Measurements from ENCODE around the gene ALDH1A2.

Gene ALDH1A2

DNA sequence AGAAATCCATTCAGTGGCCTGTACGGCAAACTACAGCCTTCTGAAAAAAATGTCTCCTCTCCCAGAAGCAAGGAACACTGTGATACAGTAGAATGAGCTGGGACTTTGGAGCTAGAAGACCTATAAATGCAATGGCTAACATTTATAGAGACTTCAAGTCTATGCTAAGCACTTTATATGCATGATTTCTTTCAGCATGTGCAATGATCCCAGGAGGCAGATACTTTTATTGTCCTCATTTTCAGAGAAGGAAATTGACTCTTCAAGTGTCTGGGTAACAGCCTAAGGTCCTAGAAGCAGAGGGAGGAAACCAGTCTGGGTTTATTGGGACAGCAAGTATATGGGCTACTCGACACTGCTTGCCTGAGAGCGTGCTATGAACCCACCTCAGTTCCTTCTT is 140.9 kb downstream of the ALDH1A2 start:
- no peak for DNase-seq (ENCODE audit: low spot score in 2 of 2)
- no peaks in the 10 kb centered on the region for H3K4me1 ChIP-seq
- in situ Hi-C loops (cut with MboI; ENCODE audit: low sequenced_read_pairs) = no loop called here
- H3K9me3 ChIP-seq = no peaks in the 10 kb centered on the region
- H3K4me3 ChIP-seq = no peak overlapping the region
- H3K36me3 ChIP-seq (replicated peaks) = no peaks in the 10 kb centered on the region
- H3K27me3 ChIP-seq (ENCODE audit: low read depth) = no peaks in the 10 kb centered on the region

DNA sequence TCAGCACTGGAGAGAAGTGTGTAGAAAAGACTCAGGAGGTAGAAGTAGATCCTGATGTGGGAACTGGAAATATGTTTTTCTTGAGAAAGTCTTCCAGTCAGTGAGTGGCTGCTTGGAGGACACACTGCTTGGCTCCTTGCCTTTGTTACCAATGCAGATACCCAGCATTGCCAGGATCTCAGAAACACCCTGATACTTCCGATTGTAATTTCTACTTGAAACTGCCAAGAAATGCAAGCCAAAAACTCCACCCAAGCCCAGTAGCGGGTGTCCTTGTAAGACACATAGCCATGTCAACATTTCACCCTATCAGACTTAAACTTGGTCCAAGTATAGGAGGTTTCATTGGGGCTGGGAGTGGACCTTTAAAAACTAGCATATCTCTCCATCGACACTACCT is 141.8 kb downstream of the ALDH1A2 start:
- Histone ChIP-seq H3K9me3 (no peaks in the 10 kb centered on the region), H3K4me1 (no peaks in the 10 kb centered on the region), H3K4me3 (no peak overlapping the region), H3K36me3 (replicated peaks) (no peaks in the 10 kb centered on the region), H3K27me3 (ENCODE audit: low read depth) (no peaks in the 10 kb centered on the region)
- DNase-seq (ENCODE audit: low spot score in 2 of 2) = no peak
- in situ Hi-C loops (cut with MboI; ENCODE audit: low sequenced_read_pairs) = no loop called here

DNA sequence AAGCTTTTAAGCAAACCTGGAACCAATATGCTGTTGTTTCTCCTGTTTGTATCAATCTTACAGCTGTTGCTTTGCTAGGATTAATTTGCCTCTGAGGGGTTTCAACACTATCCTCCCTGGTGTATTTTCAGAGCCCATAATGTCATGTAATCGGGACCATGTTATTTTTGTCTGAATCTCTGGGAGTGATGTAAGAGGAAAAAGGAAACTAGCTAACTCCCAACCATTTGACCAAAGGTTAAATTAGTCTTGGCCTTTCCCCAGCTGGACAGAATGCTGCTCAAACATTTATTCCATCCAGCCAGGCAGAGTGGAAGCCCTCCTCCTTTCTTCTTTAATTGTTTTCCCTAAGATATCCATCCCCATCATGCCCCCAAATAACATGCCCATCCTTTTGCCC is 142.2 kb downstream of the ALDH1A2 start:
- in situ Hi-C loops (cut with MboI; ENCODE audit: low sequenced_read_pairs) = no loop called here
- DNase-seq (ENCODE audit: low spot score in 2 of 2) = no peak
- Histone ChIP-seq H3K9me3 (no peaks in the 10 kb centered on the region), H3K4me1 (no peaks in the 10 kb centered on the region), H3K27me3 (ENCODE audit: low read depth) (no peaks in the 10 kb centered on the region), H3K4me3 (no peak overlapping the region), H3K36me3 (replicated peaks) (no peaks in the 10 kb centered on the region)

DNA sequence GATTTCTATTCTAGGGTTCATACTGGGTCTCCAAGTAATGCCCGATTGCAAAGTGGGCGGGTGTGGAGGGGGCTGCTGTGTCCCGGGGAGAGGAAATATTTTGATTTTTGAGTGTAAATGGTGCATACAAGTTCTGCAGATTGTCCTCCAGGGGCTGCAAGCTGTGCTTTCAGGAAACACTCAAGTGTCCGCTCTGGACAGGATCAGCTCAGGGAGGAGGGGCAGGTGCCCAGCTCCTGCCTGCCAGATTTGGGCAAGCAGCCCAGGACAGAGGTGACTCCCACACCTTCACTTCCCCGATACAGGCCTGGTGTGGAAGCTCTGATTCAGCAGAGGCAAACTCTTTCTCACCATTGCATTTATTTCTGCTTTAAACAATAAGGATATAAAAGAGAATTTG is 142.7 kb downstream of the ALDH1A2 start:
- Histone ChIP-seq H3K9me3 (no peaks in the 10 kb centered on the region), H3K4me1 (no peaks in the 10 kb centered on the region), H3K4me3 (no peak overlapping the region), H3K36me3 (replicated peaks) (no peaks in the 10 kb centered on the region), H3K27me3 (ENCODE audit: low read depth) (no peaks in the 10 kb centered on the region)
- in situ Hi-C loops (cut with MboI; ENCODE audit: low sequenced_read_pairs) = no loop called here
- DNase-seq (ENCODE audit: low spot score in 2 of 2) = no peak

DNA sequence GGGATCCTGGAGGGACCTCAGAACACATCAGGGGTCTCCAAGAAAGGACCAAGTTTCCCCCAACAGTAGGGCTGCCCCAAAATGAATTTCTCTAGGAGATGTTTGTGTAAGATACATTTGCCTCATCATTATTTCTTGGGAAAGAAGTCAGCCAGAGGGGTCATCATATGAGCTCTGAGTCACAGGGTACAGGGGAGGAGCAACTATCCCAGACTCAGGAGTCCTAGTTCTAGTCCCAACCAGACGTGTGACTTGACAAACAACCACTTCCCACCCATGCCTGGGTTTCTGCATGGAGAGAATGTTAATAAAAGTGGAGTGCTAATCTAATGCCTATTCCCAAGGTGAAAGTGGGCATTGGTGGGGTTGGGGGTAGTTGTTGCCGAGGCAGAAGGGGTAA is 144.1 kb downstream of the ALDH1A2 start:
- H3K27me3 ChIP-seq (ENCODE audit: low read depth) = no peaks in the 10 kb centered on the region
- no peak overlapping the region for H3K4me3 ChIP-seq
- no peaks in the 10 kb centered on the region for H3K36me3 ChIP-seq (replicated peaks)
- no peaks in the 10 kb centered on the region for H3K4me1 ChIP-seq
- DNase-seq (ENCODE audit: low spot score in 2 of 2) = no peak
- no peaks in the 10 kb centered on the region for H3K9me3 ChIP-seq
- in situ Hi-C loops (cut with MboI; ENCODE audit: low sequenced_read_pairs) = no loop called here

DNA sequence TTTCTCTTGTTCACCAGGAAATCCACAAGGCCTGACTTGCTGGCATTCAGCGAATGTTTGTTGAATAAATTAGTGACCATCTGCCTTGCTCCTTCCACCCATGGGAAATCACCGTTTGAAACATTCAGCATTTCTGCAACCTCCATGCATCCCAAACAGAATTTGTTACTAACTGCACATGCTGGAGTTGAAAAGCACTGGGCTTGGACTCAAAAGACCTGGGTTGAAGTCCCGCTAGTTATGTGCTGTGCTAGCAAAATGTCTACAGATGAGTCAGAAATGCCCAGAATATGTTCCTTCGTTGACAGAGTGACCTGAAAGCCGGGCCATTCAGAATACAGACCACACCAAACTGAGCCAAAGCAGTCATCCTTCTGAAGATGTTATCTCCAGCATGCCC is 144.6 kb downstream of the ALDH1A2 start:
- no peak overlapping the region for H3K4me3 ChIP-seq
- H3K9me3 ChIP-seq = no peaks in the 10 kb centered on the region
- in situ Hi-C loops (cut with MboI; ENCODE audit: low sequenced_read_pairs) = no loop called here
- H3K36me3 ChIP-seq (replicated peaks) = no peaks in the 10 kb centered on the region
- no peaks in the 10 kb centered on the region for H3K27me3 ChIP-seq (ENCODE audit: low read depth)
- no peaks in the 10 kb centered on the region for H3K4me1 ChIP-seq
- DNase-seq (ENCODE audit: low spot score in 2 of 2) = no peak

DNA sequence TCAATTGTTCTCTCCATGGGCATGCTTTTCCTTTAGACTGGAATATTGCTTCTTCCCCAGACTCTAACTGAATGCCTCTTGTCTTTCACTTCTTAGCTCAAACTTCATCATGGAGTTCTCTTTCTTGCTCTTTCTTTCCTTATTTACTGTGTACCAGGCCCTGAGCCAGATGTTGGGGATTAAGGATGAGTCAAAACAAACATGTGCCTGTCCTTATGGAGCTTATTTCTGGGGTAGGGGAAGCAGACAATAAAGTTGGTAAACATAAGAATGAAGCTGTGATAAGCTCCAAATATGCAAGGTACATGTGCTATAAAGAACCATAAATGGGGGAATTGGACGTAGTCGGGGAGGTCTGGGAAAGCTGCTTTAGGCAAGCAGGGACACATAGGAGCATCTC is 145.8 kb downstream of the ALDH1A2 start:
- Histone ChIP-seq H3K4me3 (no peak overlapping the region), H3K4me1 (no peaks in the 10 kb centered on the region), H3K27me3 (ENCODE audit: low read depth) (no peaks in the 10 kb centered on the region), H3K36me3 (replicated peaks) (no peaks in the 10 kb centered on the region), H3K9me3 (no peaks in the 10 kb centered on the region)
- in situ Hi-C loops (cut with MboI; ENCODE audit: low sequenced_read_pairs) = no loop called here
- DNase-seq (ENCODE audit: low spot score in 2 of 2) = no peak

DNA sequence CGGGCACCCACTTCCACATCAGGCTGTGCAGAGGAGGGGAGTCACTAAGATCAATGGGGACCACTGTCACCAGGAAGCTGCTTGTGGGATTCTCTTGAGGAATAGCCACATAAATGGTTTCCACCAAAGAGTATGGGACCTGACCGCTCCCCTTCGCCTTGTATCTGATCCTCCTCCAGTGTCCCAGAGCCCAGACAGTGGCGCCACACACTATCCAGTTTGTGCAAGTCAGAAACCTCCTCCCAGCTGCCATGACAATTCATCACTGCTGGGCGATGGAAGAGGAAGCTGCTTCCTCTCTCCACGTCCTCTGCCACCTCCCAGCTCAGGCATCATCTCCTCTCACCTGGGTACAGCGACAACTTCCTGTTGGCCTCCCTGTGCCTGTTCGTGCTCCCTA is 147.5 kb downstream of the ALDH1A2 start:
- DNase-seq (ENCODE audit: low spot score in 2 of 2) = no peak
- Histone ChIP-seq H3K27me3 (ENCODE audit: low read depth) (no peaks in the 10 kb centered on the region), H3K4me1 (no peaks in the 10 kb centered on the region), H3K4me3 (no peak overlapping the region), H3K36me3 (replicated peaks) (no peaks in the 10 kb centered on the region), H3K9me3 (no peaks in the 10 kb centered on the region)
- in situ Hi-C loops (cut with MboI; ENCODE audit: low sequenced_read_pairs) = no loop called here

DNA sequence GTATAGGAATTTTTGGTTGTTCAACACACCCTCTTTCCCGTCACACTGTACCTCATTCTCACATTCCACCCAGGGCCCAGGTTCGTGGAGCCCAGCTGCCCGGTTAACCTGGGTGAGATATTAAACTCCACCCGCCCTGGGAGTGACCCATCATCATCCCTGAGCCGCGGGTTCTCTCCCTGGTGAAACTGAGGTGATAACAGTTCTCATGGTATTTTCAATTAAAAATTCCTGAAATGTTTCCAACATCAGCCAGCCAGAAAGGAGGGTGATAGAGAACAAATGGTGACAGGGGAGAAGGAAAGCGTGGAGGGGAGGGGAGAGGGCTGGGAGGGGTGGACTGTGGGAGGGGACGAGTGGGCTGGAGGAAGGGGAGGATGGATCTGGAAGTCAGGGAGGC is 148.8 kb downstream of the ALDH1A2 start:
- H3K36me3 ChIP-seq (replicated peaks) = no peaks in the 10 kb centered on the region
- H3K27me3 ChIP-seq (ENCODE audit: low read depth) = no peaks in the 10 kb centered on the region
- H3K9me3 ChIP-seq = no peaks in the 10 kb centered on the region
- no peak for DNase-seq (ENCODE audit: low spot score in 2 of 2)
- H3K4me1 ChIP-seq = no peaks in the 10 kb centered on the region
- no peak overlapping the region for H3K4me3 ChIP-seq
- in situ Hi-C loops (cut with MboI; ENCODE audit: low sequenced_read_pairs) = no loop called here

DNA sequence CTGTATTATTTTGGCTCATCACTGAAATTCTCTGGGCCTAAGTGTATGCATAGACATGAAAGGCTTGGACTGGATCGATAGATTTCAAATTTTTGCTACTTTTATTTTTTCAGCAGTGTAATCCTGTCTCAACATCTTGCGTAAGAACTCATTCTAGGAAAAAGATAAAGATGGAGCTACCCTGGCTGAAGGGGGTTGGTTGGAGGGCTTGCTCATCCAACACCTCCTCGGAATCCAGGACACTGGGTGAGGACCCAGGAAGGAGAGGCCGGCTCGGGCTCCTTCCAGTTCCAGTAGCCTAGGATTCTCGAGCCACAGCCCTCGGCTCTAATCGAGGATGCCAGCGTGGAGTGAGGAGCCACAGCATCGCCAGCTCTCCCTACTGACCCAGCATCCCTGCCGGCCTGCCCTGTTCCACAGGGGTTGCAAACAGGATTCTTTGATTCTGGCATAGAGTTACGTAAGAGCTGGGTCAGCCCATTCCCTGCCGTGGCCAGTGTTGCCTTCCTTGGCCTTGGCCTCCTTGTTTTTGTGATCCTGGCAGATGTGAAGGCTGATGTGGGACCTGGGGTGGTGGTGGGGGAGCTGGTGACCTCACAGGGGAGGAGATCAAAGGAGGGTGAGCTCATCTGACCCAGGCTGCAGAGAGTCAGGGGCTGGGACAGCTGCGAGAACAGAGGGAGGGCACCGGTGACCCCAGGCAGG is 149.5 kb downstream of the ALDH1A2 start:
- no peaks in the 10 kb centered on the region for H3K4me1 ChIP-seq
- in situ Hi-C loops (cut with MboI; ENCODE audit: low sequenced_read_pairs) = no loop called here
- H3K36me3 ChIP-seq (replicated peaks) = no peaks in the 10 kb centered on the region
- H3K4me3 ChIP-seq = no peak overlapping the region
- H3K27me3 ChIP-seq (ENCODE audit: low read depth) = no peaks in the 10 kb centered on the region
- DNase-seq (ENCODE audit: low spot score in 2 of 2) = no peak
- H3K9me3 ChIP-seq = no peaks in the 10 kb centered on the region

DNA sequence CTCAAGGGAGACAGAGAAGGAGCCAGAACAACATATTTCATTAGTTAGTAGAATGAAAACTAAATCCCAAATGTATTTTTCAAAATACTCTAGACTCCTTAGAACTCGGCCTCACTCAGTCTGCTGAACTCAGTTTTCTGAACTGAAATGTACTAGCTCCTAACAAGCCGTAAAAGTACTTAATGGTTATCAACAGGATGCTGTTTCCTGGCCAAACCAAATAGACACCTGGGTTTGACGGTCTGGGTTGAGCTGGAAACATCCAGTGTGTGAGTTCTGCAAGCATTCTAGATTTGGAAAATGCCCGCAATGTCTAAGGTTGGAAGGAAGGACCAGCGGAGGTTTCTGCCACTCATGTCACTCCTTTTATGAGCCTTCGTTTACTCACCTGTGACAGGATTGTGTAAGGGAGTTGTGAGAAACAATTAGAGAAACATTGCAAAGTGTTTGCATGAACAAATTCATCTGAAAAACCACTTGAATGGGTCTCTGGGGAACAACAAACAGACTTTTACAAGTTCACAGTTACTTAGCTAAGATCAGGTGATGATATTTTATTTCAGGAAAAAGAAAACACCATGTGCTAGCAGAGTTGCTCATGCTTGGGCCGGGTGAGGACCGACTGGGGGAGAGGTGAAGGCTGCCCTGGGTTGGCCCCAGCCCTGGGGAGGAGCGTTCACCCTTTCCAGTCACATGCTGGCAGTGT is 151.0 kb downstream of the ALDH1A2 start:
- H3K36me3 ChIP-seq (replicated peaks) = no peaks in the 10 kb centered on the region
- no peaks in the 10 kb centered on the region for H3K27me3 ChIP-seq (ENCODE audit: low read depth)
- no peak overlapping the region for H3K4me3 ChIP-seq
- DNase-seq (ENCODE audit: low spot score in 2 of 2) = no peak
- no peaks in the 10 kb centered on the region for H3K4me1 ChIP-seq
- in situ Hi-C loops (cut with MboI; ENCODE audit: low sequenced_read_pairs) = no loop called here
- H3K9me3 ChIP-seq = no peaks in the 10 kb centered on the region

DNA sequence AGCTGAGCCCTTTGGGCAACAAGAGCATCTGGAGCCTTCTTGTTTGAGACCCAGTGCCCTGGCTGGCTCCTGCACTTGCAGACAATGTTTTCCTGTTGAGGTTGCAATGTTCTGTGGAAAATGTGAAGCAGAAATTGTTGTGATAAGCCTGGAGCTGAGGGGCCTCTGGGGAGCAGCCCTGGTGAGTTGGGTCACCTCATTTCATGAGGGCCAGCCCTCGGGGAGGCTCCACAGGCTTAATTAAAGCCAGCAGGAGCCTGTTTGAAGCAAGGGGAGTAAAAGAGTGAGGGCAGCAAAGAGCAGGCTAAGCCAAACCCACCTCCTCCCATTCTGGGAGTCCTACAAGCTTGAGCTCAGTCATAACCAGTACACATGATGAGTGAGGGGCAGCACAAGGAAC is 154.3 kb downstream of the ALDH1A2 start:
- Histone ChIP-seq H3K36me3 (replicated peaks) (no peaks in the 10 kb centered on the region), H3K4me1 (no peaks in the 10 kb centered on the region), H3K9me3 (no peaks in the 10 kb centered on the region), H3K27me3 (ENCODE audit: low read depth) (no peaks in the 10 kb centered on the region; the same call in 1 of the 2 replicates), H3K4me3 (no peak overlapping the region)
- in situ Hi-C loops (cut with MboI; ENCODE audit: low sequenced_read_pairs) = no loop called here
- no peak for DNase-seq (ENCODE audit: low spot score in 2 of 2)

DNA sequence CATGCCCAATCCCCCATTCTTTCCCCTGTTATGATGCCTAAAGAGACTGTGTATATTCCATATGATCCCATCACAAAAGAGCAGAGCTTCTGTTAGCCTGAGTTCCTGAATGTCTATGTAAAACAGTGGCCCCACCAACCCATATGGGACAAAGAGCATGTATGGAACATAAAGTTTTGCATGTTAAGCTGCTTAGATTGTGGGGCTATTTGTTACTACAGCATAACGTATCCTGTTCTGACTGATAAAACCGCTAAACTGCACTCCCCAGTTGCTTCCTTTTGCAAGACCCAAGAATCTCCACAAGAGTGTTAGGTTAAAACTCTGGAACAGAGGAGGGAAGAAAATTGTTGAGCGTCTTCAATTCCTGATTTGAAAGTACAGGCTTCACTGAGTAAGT is 154.8 kb downstream of the ALDH1A2 start:
- no peaks in the 10 kb centered on the region for H3K4me1 ChIP-seq
- H3K9me3 ChIP-seq = no peaks in the 10 kb centered on the region
- no peaks in the 10 kb centered on the region for H3K36me3 ChIP-seq (replicated peaks)
- in situ Hi-C loops (cut with MboI; ENCODE audit: low sequenced_read_pairs) = no loop called here
- H3K27me3 ChIP-seq (ENCODE audit: low read depth) = no peaks in the 10 kb centered on the region; the same call in 1 of the 2 replicates
- no peak overlapping the region for H3K4me3 ChIP-seq
- DNase-seq (ENCODE audit: low spot score in 2 of 2) = no peak

DNA sequence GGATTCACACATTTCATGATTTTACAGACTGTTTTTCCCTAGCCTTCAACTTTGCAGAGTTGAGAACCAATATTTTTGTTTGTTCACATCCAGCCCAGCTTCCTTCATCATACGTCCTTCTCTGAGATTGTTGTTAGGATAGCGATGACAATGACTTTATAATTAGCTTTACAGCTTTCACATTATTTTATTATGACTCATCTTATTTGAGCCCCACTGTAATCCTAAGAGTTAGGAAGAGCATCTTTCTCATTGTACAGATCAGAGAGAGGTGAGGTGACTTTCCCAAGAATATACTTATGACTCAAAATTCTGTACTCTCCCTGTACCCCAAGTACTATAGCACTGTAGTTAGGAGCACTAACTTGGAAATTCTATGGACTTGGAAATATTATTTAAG is 156.1 kb downstream of the ALDH1A2 start:
- no peak overlapping the region for H3K4me3 ChIP-seq
- no peaks in the 10 kb centered on the region for H3K36me3 ChIP-seq (replicated peaks)
- H3K4me1 ChIP-seq = no peaks in the 10 kb centered on the region
- DNase-seq (ENCODE audit: low spot score in 2 of 2) = no peak
- in situ Hi-C loops (cut with MboI; ENCODE audit: low sequenced_read_pairs) = no loop called here
- H3K9me3 ChIP-seq = no peaks in the 10 kb centered on the region
- H3K27me3 ChIP-seq (ENCODE audit: low read depth) = no peaks in the 10 kb centered on the region; the same call in 1 of the 2 replicates

DNA sequence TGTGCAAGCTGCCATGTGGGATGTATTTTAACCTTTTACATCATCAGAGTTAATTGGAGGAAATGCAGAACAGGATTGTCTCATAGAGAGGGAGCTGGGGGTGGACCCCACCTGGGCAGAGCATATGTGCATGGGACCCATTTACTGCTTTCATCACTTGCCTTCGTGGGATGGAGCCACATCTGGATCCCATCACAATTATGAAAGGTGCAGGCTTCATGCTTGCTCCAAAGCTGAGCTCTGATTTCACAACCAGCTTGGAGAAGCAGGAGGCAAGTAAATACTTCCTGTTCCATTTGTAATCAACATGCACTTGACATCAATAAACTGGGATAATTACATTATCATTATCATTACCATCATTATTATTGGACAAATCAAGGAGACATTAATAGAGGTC is 161.9 kb downstream of the ALDH1A2 start:
- H3K4me3 ChIP-seq = no peak overlapping the region
- H3K36me3 ChIP-seq (replicated peaks) = no peaks in the 10 kb centered on the region
- no peak for DNase-seq (ENCODE audit: low spot score in 2 of 2)
- no peaks in the 10 kb centered on the region for H3K27me3 ChIP-seq (ENCODE audit: low read depth)
- no peaks in the 10 kb centered on the region for H3K9me3 ChIP-seq
- no peaks in the 10 kb centered on the region for H3K4me1 ChIP-seq
- in situ Hi-C loops (cut with MboI; ENCODE audit: low sequenced_read_pairs) = no loop called here
